Activated naive CD8-positive, alpha-beta T cell treated with anti-CD3 and anti-CD28 coated beads, Interleukin-2, amount 50 U/mL, for 24 hours (primary cell): ENCODE data around the gene STARD13.

ENCODE experiments used
- ATAC-seq: fragments of 150-1000 bp; cut with Tn5 transposase; one replicate; pipeline ENCODE4 v1.10.0; 2021
- DNase-seq: peaks from one replicate; pipeline ENCODE4 v3.0.0; 2021
- H3K27ac Mint-ChIP-seq: one replicate; pipeline ENCODE4 v1.8.0; 2021; ENCODE audit warnings: mild to moderate bottlenecking, mixed read lengths
- H3K27me3 Mint-ChIP-seq: one replicate; pipeline ENCODE4 v1.8.0; 2021; ENCODE audit warnings: mixed read lengths
- H3K36me3 Mint-ChIP-seq: one replicate; pipeline ENCODE4 v1.8.0; 2021; ENCODE audit warnings: low read depth, mixed read lengths
- H3K4me1 Mint-ChIP-seq: one replicate; pipeline ENCODE4 v1.8.0; 2021; ENCODE audit warnings: mixed read lengths
- H3K4me3 Mint-ChIP-seq: one replicate; pipeline ENCODE4 v1.8.0; 2021; ENCODE audit warnings: mild to moderate bottlenecking, moderate library complexity, mixed read lengths
- H3K9me3 Mint-ChIP-seq: one replicate; pipeline ENCODE4 v1.8.0; 2021; ENCODE audit warnings: mixed read lengths

Gene STARD13

DNA sequence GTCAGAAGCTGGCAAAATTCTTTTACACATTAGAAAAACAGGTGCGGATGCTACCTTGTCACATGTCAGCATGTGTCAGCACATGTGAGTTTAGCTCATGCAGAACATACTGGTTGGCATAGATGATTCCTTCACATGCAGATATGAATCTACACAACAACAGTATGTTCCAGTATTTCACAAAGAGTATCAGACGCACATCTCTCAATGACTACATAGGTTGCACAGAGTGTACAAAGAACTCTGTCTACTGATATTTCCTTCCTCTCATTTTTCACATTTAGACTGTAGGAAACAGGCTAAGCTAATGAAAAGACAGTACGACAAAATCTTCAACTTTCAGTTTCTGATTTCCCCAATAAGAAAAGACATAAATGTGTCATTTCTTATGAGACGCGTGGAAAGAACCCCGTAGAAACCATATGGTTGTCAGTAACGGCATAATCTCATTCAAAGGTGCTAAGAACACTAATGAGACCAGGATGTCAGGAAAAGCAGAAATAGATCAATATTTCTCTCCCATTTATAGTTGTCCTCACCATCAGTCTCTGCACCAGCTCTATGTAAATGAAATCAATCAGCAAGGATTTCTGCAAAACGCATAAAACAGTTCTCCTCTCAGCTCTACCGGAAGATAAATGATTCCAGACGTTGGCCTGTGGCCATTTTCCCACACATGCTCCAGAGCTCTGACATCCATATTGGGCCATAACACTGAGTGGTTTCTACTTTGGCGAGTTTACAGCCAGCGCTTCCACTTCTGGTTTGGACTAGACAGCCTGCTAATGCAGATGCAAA, 81.2 kb downstream of the STARD13 start:
- H3K4me1 Mint-ChIP-seq, result peaks cover 9% of the 10 kb centered on the region
- no peak for DNase-seq
- H3K27me3 Mint-ChIP-seq, result peaks cover 19% of the 10 kb centered on the region
- H3K9me3 Mint-ChIP-seq, result no peaks in the 10 kb centered on the region
- no peak for ATAC-seq
- no peak overlapping the region for H3K4me3 Mint-ChIP-seq
- H3K36me3 Mint-ChIP-seq, result no peaks in the 10 kb centered on the region
- H3K27ac Mint-ChIP-seq, result no peak overlapping the region

DNA sequence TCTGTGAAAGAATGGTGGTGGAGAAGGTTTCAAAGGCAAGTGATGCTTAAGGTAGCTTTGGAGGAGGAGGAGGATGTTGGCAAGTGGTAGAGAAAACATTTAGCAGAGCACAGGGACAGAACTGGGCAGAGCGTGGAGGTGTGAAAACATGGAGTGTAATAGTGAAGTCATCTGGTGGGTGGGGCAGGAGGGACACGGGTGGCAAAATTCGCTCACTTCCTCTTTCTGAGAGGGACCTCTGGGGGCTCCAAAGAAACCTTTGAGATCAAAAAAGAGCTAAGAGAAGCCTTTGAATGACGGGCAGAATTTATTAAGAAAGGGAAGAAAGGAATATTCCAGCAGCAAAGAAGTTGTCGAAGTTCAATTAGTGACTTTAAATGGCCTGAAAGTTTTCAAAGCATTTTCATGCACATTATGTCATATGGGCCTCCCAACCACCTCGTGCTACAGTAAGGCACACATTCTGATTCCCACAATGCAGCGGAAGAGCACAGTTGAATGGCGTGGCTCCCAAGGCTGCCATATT, 82.8 kb downstream of the STARD13 start:
- Mint-ChIP-seq H3K4me1 (peaks cover 9% of the 10 kb centered on the region), H3K36me3 (no peaks in the 10 kb centered on the region)

DNA sequence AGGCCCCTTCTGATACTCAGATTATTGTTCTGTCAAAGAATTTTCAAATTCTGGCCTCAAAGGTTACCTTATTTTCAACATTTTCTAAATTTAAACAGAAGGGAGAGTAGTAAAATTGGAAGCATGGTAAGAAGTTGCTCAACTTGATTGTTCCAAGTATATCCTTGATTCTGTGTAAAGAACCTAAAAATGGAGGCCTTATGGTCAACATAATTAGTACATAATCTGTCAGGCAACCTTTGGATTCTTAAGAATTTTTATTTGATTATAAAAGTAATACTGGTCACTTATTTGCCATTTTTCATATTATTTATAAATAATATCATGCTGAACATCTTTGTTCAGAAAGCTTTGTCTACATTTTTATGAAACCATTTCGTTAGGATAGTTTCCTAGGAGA, 83.9 kb downstream of the STARD13 start:
- DNase-seq, result no peak
- H3K36me3 Mint-ChIP-seq, result no peaks in the 10 kb centered on the region

More for the DNA sequence above, 82.8 kb downstream of the STARD13 start:
- Mint-ChIP-seq H3K4me3 (no peak overlapping the region), H3K9me3 (no peaks in the 10 kb centered on the region), H3K27ac (no peak overlapping the region), H3K27me3 (peaks cover 11% of the 10 kb centered on the region)
- DNase-seq (no peak), ATAC-seq (no peak)

DNA sequence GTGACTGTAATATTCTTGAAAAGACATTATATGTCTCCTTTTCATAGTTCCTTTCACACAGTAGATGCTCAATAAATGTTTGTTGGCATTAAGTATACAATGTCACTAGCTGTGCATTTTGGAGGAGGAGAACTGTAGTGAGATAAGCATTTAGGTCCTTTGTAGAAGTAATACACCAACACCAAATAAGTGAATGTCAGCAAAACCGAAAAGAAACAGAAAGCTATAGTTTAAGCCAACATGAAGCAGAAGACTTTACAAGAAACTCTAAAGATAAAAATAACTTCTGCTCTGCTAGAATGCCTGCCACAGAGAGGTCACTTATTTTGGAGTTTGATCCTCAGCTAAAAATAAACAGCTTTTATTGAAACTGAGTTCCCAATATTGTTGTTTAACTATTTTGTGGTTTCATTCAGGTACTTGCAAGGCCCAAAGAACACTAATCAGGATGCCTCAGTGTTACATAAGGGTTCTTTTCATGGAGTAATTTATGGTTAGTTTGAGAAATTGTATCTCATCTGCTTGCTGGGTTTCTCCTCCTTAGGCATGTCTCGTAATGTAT, 86.2 kb downstream of the STARD13 start:
- no peaks in the 10 kb centered on the region for H3K9me3 Mint-ChIP-seq
- no peak overlapping the region for H3K27ac Mint-ChIP-seq
- no peak overlapping the region for H3K4me3 Mint-ChIP-seq
- no peak for DNase-seq
- H3K4me1 Mint-ChIP-seq, result peaks cover 2% of the 10 kb centered on the region
- ATAC-seq, result no peak
- no peaks in the 10 kb centered on the region for H3K36me3 Mint-ChIP-seq
- peaks cover 3% of the 10 kb centered on the region for H3K27me3 Mint-ChIP-seq

More for the DNA sequence above, 83.9 kb downstream of the STARD13 start:
- Mint-ChIP-seq H3K9me3 (no peaks in the 10 kb centered on the region), H3K27me3 (peaks cover 7% of the 10 kb centered on the region), H3K4me3 (no peak overlapping the region), H3K4me1 (peaks cover 9% of the 10 kb centered on the region), H3K27ac (no peak overlapping the region)
- no peak for ATAC-seq

DNA sequence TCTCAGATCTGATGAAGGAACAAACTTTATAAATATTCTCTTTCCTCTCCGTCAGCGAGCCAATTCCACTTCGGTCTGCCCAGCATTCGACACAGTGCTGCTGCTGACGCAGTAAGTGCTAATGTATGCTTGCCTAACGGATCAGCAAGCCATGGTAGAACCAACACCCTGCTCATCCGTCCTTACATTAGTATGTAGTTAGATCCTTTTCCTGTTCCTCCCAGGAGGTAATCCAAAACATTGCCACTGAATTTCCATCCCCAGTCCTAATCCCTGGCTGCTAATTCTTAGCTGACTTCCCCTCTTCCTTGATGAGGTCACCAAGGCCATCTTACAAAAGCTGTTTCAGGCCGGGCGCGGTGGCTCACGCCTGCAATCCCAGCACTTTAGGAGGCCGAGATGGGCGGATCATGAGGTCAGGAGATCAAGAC, 88.0 kb downstream of the STARD13 start:
- H3K4me3 Mint-ChIP-seq, result no peak overlapping the region
- H3K27me3 Mint-ChIP-seq, result peaks cover 3% of the 10 kb centered on the region
- DNase-seq (no peak), ATAC-seq (no peak)
- no peaks in the 10 kb centered on the region for H3K36me3 Mint-ChIP-seq
- H3K9me3 Mint-ChIP-seq, result no peaks in the 10 kb centered on the region
- H3K4me1 Mint-ChIP-seq, result peaks cover 2% of the 10 kb centered on the region
- no peak overlapping the region for H3K27ac Mint-ChIP-seq

DNA sequence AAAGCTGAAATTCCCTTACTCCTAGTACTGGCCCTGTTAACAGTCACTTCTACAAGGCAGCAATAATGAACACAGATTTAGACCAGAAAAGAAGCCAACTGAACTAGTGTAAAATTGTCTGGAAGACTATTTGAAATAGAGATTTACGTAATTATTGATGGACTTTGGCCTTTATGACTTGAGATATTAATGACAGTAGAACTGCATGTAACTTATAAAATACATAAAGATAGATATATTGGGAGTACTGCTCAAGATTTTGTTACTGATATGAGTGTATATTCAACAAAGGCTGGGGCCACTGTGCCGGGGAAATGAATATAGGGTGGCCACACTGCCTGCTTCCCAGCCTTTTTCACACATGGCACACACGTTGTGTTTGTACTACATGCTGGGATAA, 88.8 kb downstream of the STARD13 start:
- Mint-ChIP-seq H3K4me3 (no peak overlapping the region), H3K4me1 (no peaks in the 10 kb centered on the region), H3K36me3 (no peaks in the 10 kb centered on the region), H3K27me3 (no peaks in the 10 kb centered on the region), H3K27ac (no peak overlapping the region), H3K9me3 (no peaks in the 10 kb centered on the region)
- DNase-seq (no peak), ATAC-seq (no peak)

DNA sequence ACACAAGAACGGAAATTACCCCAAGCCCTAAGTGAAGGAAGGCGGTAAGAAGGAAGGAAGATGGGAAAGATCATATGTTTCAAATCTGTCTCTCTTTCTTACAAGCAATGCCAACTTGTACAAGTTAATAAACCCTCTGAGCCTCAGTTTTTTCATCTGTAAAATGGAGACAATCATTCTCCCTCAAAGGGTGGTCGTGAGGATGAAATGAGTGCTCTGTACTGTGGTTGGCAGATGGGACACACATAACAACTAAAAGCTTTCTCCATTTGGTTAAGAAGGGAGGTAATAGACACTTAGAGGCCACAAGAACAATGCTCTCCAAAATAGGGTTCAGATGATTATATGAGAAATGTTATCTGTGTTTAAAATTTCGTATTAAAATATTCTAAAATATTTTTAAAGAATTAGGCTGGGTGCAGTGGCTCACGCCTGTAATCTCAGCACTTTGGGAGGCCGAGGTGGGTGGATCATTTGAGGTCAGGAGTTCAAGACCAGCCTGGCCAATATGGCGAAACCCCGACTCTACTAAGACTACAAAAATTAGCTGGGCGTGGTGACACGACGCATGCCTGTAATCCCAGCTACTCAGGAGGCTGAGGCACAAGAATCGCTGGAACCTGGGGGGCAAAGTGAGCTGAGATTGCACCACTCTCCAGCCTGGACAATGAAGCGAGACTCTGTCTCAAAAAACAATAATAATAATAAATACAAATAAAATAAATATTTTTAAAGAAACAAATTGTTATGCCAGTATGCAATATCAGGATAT, 89.7 kb downstream of the STARD13 start:
- Mint-ChIP-seq H3K9me3 (no peaks in the 10 kb centered on the region), H3K36me3 (no peaks in the 10 kb centered on the region), H3K27me3 (no peaks in the 10 kb centered on the region), H3K27ac (no peak overlapping the region), H3K4me3 (no peak overlapping the region), H3K4me1 (no peaks in the 10 kb centered on the region)
- DNase-seq (no peak), ATAC-seq (no peak)

DNA sequence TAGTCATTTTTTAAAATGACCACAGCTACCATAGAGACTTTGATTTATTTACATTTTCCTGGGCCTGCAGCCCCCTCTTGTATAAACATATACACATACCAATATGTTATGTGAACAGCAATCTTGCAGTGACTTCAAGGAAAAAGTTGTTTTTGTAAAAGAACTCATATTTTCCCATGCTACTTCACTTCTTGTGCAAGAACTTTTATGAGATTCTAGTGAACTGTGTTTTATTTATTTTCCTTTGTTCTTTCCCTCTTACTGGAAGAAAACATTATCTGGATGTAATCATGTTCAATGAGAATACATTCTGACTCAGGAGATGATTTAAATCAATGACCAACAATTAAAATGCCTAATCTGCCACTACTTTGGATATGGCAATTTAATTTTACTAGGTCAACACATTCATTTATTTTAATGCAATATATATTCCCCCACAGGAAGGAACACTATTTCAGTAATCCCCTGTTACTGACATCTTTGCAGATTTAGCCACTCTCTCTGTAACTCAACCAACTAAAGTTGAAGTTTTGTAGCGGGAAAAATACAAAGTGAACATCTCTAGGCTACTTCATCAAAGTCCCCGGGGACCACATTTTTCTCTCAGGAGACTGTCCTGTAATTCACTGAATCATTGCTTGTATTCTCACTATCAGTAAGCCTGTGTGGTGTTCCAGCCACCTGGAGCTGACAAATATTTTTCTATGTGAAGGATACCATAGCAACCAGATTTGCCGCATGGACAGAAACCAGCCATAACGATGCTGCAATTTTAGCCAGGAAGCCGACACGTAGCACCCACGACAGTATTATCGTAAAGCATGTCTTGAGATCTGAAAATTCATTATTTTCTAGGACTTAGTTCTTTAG, 90.5 kb downstream of the STARD13 start:
- no peak overlapping the region for H3K27ac Mint-ChIP-seq
- H3K4me1 Mint-ChIP-seq, result no peaks in the 10 kb centered on the region
- DNase-seq, result no peak
- no peak overlapping the region for H3K4me3 Mint-ChIP-seq
- no peak for ATAC-seq
- H3K9me3 Mint-ChIP-seq, result no peaks in the 10 kb centered on the region
- H3K27me3 Mint-ChIP-seq, result no peaks in the 10 kb centered on the region
- H3K36me3 Mint-ChIP-seq, result no peaks in the 10 kb centered on the region

DNA sequence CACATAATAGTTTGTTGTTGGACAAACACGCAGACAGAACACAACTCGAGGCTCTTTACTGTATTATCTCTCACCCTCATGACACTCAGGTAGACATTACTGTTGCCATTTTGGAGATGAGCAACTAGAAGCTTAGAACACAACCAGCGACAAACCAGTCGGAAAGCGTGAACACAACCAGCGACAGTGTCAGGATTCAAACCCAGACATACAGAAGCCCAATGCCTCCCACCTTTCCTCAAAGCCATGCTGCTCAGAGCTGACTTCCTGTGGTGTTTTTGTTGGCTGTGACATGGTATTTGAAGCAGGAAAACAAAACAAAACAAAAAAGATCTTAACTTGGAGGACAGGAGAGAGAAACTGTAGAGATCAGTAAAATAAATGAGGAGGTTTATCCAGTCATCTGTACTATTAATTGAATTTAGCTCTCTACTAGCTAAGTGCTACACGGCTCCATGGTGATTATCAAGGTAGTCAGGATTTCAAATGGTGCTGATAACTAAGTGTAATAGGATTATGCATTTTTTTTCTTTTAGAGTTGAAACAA, 92.1 kb downstream of the STARD13 start:
- no peak for ATAC-seq
- no peak for DNase-seq
- H3K9me3 Mint-ChIP-seq, result no peaks in the 10 kb centered on the region
- H3K36me3 Mint-ChIP-seq, result no peaks in the 10 kb centered on the region
- no peak overlapping the region for H3K4me3 Mint-ChIP-seq
- H3K4me1 Mint-ChIP-seq, result no peaks in the 10 kb centered on the region
- no peak overlapping the region for H3K27ac Mint-ChIP-seq
- H3K27me3 Mint-ChIP-seq, result no peaks in the 10 kb centered on the region

DNA sequence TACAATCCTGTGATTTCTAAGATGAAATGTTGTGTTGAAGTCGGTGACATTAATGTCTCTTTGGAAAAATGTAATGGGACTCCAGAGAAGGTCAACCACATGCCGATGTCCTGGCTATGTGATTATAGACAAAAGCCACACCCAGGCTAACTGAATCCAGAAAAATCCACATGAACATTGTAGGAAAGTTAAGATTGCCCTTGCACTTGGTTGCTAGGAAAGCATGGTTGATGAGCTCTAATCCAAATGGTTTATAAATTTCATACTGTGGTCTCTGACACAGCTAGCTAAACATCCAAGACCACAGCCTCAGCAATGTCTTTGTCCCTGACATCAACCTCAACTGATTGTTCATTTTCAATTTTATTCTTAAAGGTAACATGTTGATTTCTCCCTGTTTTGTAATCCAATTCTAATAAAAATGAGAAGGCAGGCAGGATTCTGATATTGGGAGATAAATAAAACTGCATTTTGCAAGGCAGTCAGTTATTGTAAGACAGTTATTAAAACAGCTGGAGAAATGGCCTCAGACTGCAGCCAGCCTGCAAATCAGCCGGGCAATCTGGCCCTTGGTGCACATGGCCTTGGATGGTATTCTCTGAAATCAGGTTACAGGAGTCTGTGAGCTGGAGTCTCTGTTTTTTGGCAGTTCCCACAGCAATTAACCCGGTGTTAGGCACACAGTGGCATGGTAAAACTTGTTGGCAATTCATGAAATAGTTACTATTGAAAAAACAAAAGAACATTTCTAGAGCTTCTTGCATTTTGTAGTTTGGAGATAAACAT, 93.9 kb downstream of the STARD13 start:
- Mint-ChIP-seq H3K27me3 (peaks cover 4% of the 10 kb centered on the region), H3K9me3 (no peaks in the 10 kb centered on the region), H3K4me3 (no peak overlapping the region), H3K36me3 (no peaks in the 10 kb centered on the region), H3K4me1 (peaks cover 11% of the 10 kb centered on the region), H3K27ac (no peak overlapping the region)
- ATAC-seq (no peak), DNase-seq (no peak)

DNA sequence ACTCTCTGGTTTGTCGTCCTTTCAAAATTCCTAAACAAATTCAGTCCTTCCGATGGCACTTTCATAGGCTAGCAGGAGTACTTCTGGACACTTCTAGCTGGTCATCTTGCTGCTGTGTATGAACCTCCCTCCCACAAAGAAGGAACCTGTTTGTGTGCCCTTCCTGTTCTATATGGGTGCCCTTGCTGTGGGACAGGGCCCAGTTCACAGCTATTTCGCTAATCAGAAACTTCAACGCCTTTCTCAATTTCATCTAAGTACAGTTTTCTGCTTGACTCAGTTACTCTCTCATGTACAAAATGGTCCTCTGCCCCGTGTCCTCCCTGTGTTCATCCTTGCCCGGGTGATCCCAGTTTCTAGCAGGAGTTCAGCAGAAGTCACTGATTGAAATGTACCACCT, 96.1 kb downstream of the STARD13 start:
- Mint-ChIP-seq H3K9me3 (no peaks in the 10 kb centered on the region), H3K4me1 (peaks cover 11% of the 10 kb centered on the region), H3K36me3 (no peaks in the 10 kb centered on the region), H3K27ac (no peak overlapping the region), H3K4me3 (no peak overlapping the region), H3K27me3 (peaks cover 6% of the 10 kb centered on the region)
- DNase-seq (no peak), ATAC-seq (no peak)

DNA sequence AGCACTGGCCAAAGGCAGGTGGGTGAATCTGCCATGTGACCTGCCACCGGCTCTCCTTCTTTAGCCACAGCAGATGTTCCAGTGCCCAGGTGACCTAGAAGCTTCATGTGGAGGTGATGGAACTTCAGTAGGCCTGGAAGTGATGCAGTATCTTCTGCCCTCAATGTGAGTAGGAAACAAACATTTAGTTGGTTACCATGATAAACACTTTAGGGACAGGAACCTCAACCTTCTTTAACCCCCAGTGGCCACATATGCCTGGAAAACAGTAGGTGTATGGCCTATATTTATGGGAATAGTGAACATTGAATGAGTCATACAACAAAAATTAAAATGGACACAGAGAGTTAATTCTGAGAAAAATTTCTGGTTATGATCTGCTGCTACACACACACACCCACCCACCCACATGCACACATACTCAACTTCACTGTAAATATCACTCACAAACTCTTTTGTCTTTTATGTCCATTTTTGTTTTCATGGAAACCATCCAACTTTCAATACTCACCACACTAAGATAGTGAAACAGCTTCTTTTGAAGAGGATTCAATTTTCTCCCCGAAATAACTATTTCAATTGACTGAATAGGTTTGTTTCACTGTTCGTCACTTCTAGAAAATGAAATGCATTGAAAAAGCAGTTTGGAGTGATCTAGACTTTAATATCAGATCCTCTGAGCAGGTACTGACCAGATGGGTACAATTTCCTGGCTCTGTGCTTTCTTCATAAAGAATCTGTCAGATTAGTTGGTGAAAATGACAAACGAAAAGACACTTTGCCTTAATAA, 97.3 kb downstream of the STARD13 start:
- Mint-ChIP-seq H3K27ac (peak overlapping the region; percentile 61), H3K36me3 (no peaks in the 10 kb centered on the region), H3K27me3 (peaks cover 9% of the 10 kb centered on the region), H3K4me1 (peaks cover 11% of the 10 kb centered on the region), H3K4me3 (no peak overlapping the region), H3K9me3 (no peaks in the 10 kb centered on the region)
- ATAC-seq, result peak; percentile 33
- DNase-seq, result no peak

DNA sequence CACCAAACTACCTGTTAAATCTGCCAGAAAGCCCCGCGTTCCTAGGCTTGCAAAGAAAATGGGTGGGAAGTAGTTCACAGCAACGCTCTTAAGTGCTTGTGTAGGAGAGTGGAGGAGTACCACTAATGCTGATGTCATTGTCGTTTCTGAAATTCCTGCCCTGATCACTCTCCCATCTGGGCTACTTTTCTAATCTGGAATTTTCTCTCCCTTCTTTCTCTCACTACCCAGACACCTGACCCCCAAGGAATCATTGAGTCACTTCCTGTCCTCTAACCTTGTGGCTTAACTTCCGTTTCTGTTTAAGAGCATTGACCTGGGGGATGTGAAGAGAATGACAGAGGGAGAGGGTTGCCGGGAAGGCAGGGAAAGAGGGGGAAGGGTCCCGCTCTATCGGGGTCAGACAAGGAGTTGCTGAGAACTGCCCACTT, 98.7 kb downstream of the STARD13 start:
- Mint-ChIP-seq H3K27me3 (peaks cover 13% of the 10 kb centered on the region), H3K4me1 (peaks cover 11% of the 10 kb centered on the region), H3K36me3 (no peaks in the 10 kb centered on the region), H3K27ac (peak overlapping the region; percentile 43), H3K9me3 (no peaks in the 10 kb centered on the region), H3K4me3 (no peak overlapping the region)
- DNase-seq (no peak), ATAC-seq (no peak)
